OCI-LY3 (cell line): ENCODE measurements around the gene ZNF691.

Experiments
- H2AFZ ChIP-seq: fragments of 200-600, 300-600 bp; shearing (Covaris generic); 2 replicates; pipeline ENCODE4 v1.6.0; 2014; ENCODE audit warnings: antibody characterized with exemption, low read depth, low read length
- H3K27ac ChIP-seq: fragments of 200-600, 300-600 bp; sonication (generic); 2 replicates; pipeline ENCODE4 v1.5.1; 2014; ENCODE audit warnings: mild to moderate bottlenecking, low read length, moderate library complexity, mixed read lengths
- H3K27me3 ChIP-seq: fragments of 200-600, 300-600 bp; sonication (generic); 2 replicates; pipeline ENCODE4 v1.6.1; 2014; ENCODE audit warnings: low read depth, low read length, mixed read lengths
- H3K36me3 ChIP-seq: fragments of 200-600, 300-600 bp; sonication (generic); replicated peaks from 2 replicates; pipeline ENCODE3; 2014; ENCODE audit warnings: low read depth, low read length, mixed read lengths
- H3K4me1 ChIP-seq: fragments of 300-600, 200-600 bp; sonication (generic); 2 replicates; pipeline ENCODE4 v1.6.1; 2014; ENCODE audit warnings: low read length, mixed read lengths
- H3K4me2 ChIP-seq: fragments of 200-600, 300-600 bp; sonication (generic); 2 replicates; pipeline ENCODE4 v1.6.1; 2014; ENCODE audit warnings: low read length, mixed read lengths
- H3K4me3 ChIP-seq: fragments of 300-600, 200-600 bp; sonication (generic); 2 replicates; pipeline ENCODE4 v1.5.1; 2014; ENCODE audit warnings: antibody characterized with exemption, mild to moderate bottlenecking, low read length, moderate library complexity
- H3K79me2 ChIP-seq: fragments of 300-600, 200-600 bp; shearing (Covaris generic); 2 replicates; pipeline ENCODE4 v1.6.1; 2014; ENCODE audit warnings: mild to moderate bottlenecking, low read length, mixed read lengths
- H3K9ac ChIP-seq: fragments of 300-600, 200-600 bp; shearing (Covaris generic); 2 replicates; pipeline ENCODE4 v1.6.0; 2014; ENCODE audit warnings: mild to moderate bottlenecking, low read length, moderate library complexity
- H3K9me3 ChIP-seq: fragments of 200-600, 300-600 bp; shearing (Covaris generic); 2 replicates; pipeline ENCODE4 v1.6.1; 2014; ENCODE audit warnings: low read length, mixed read lengths; ENCODE audit not compliant: insufficient read depth
- H4K20me1 ChIP-seq: fragments of 200-600, 300-600 bp; sonication (generic); 2 replicates; pipeline ENCODE4 v1.6.1; 2016; ENCODE audit warnings: low read length, mixed read lengths; ENCODE audit not compliant: insufficient read depth
- CTCF ChIP-seq: fragments of 200-600, 300-600 bp; sonication (generic); IDR thresholded peaks from 2 replicates; pipeline ENCODE4 v1.5.1; 2014; ENCODE audit warnings: antibody characterized with exemption, low read length, low read depth
- EZH2phosphoT487 ChIP-seq: fragments of 200-600 bp; shearing (Covaris generic); IDR thresholded peaks from 2 replicates; pipeline ENCODE4 v1.6.1; 2018; ENCODE audit warnings: antibody characterized with exemption, mixed run types, low read depth

Gene ZNF691

GRCh38 chr1:42886046-42886739, 39.8 kb downstream of the ZNF691 start:
- H3K9me3 ChIP-seq: no peaks in the 10 kb centered on the region
- no peak overlapping the region for H3K4me3 ChIP-seq
- no peak overlapping the region for H3K27ac ChIP-seq
- no peak overlapping the region for H2AFZ ChIP-seq
- no peak for TF ChIP-seq CTCF
- TF ChIP-seq EZH2phosphoT487: no peak
- no peak overlapping the region for H3K4me2 ChIP-seq
- H3K9ac ChIP-seq: no peak overlapping the region
- H3K36me3 ChIP-seq: no peaks in the 10 kb centered on the region
- no peaks in the 10 kb centered on the region for H3K79me2 ChIP-seq
- H3K27me3 ChIP-seq: no peaks in the 10 kb centered on the region
- H4K20me1 ChIP-seq: no peaks in the 10 kb centered on the region
- H3K4me1 ChIP-seq: no peaks in the 10 kb centered on the region

- H3K9ac ChIP-seq: no peak overlapping the region
- no peak overlapping the region for H3K4me3 ChIP-seq
- no peak overlapping the region for H3K4me2 ChIP-seq
- H3K79me2 ChIP-seq: no peaks in the 10 kb centered on the region
- no peak for TF ChIP-seq EZH2phosphoT487
- TF ChIP-seq CTCF: no peak
- H3K27me3 ChIP-seq: no peaks in the 10 kb centered on the region
- H3K4me1 ChIP-seq: no peaks in the 10 kb centered on the region
- H4K20me1 ChIP-seq: no peaks in the 10 kb centered on the region
- H3K36me3 ChIP-seq: no peaks in the 10 kb centered on the region
- H3K9me3 ChIP-seq: no peaks in the 10 kb centered on the region
- no peak overlapping the region for H2AFZ ChIP-seq
- no peak overlapping the region for H3K27ac ChIP-seq
Measured at GRCh38 chr1:42886800-42887199, 40.4 kb downstream of the ZNF691 start.

GRCh38 chr1:42887366-42887765, 41.0 kb downstream of the ZNF691 start:
- Histone ChIP-seq H3K9me3 (no peaks in the 10 kb centered on the region), H3K27me3 (no peaks in the 10 kb centered on the region), H3K4me3 (no peak overlapping the region), H2AFZ (no peak overlapping the region), H4K20me1 (no peaks in the 10 kb centered on the region), H3K4me1 (no peaks in the 10 kb centered on the region), H3K4me2 (no peak overlapping the region), H3K79me2 (no peaks in the 10 kb centered on the region), H3K36me3 (no peaks in the 10 kb centered on the region), H3K9ac (no peak overlapping the region), H3K27ac (no peak overlapping the region)
- TF ChIP-seq EZH2phosphoT487 (no peak), CTCF (no peak)

- Histone ChIP-seq H3K4me3 (no peak overlapping the region), H3K9me3 (no peaks in the 10 kb centered on the region), H3K36me3 (no peaks in the 10 kb centered on the region), H3K27ac (no peak overlapping the region), H3K4me1 (no peaks in the 10 kb centered on the region), H2AFZ (no peak overlapping the region), H3K4me2 (no peak overlapping the region), H3K9ac (no peak overlapping the region), H3K79me2 (no peaks in the 10 kb centered on the region), H4K20me1 (no peaks in the 10 kb centered on the region), H3K27me3 (no peaks in the 10 kb centered on the region)
- no peak for TF ChIP-seq CTCF
- TF ChIP-seq EZH2phosphoT487: no peak
Measured at GRCh38 chr1:42888013-42888633, 41.7 kb downstream of the ZNF691 start.
